Pancreas (tissue), 10 donors: Measurements from ENCODE around the gene RBMS3. TPM values are rescaled to one million over a fixed set of nuclear protein-coding genes. Genes with fewer than 3 reads are reported as not detected.

Experiments
- ATAC-seq, 4 donors: fragments of 200-7000 bp; cut with Tn5 transposase; one replicate each; pipeline versions ENCODE4 v1.8.0 to v1.9.1; 2020; ENCODE audit warnings: mild to moderate bottlenecking in 4 of 4, moderate library complexity in 4 of 4
- DNase-seq, 6 donors: peaks; one replicate each; pipeline ENCODE4 v3.0.0-alpha.2; 2020
- FAIRE-seq: peaks from 2 replicates; lab custom pipeline; 2012; peaks lifted over from hg19 to GRCh38; lab: Jason Lieb, UNC
- H3K27ac ChIP-seq, 4 donors: fragments of 200-600 bp; sonication (generic); 1 replicate in 3 of 4; 2 replicates in 1 of 4; pipeline versions ENCODE4 v1.5.0 to v1.8.0; 2020
- H3K27me3 ChIP-seq, 4 donors: fragments of 200-600 bp; one replicate each; pipeline ENCODE4 v1.8.0; 2021
- H3K36me3 ChIP-seq, 3 donors: fragments of 200-600 bp; sonication (generic) in 1 of 3; one replicate each; pipeline versions ENCODE4 v1.5.0 to v1.8.0; 2020 to 2021
- H3K4me1 ChIP-seq, 3 donors: fragments of 200-600 bp; one replicate each; pipeline ENCODE4 v1.8.0; 2021
- H3K4me3 ChIP-seq, 4 donors: fragments of 200-600 bp; sonication (generic) in 2 of 4; one replicate each; pipeline versions ENCODE4 v1.5.0 to v1.8.0; 2020 to 2021
- H3K9me3 ChIP-seq, 4 donors: fragments of 200-600 bp; one replicate each; pipeline ENCODE4 v1.8.0; 2021
- WGBS, 2 donors: extraction: QIAGEN DNeasy Blood & Tissue Kit; methylation state at CpG; one replicate each; pipeline ENCODE4 v1.1.7; 2013; 5-methylcytosine and 5-hydroxymethylcytosine counted together
- intact Hi-C, 3 donors: fragments of 100-400 bp; cut with DNase I; formaldehyde crosslinking; loops; one replicate each; pipeline versions ENCODE4 v1.11.1 to v1.14.2; 2022
- polyA plus RNA-seq, 2 donors: library from polyadenylated mRNA; stranded (reverse); fragments of 200-250 nt; gene quantifications; one replicate each; pipeline ENCODE4 v1.2.3, GENCODE V29; 2013
- total RNA-seq, 6 donors: library from RNA; stranded (reverse); fragmentation: NEBNext Ultra II Directional in 4 of 6; extraction: Animal tissue kit (Norgen Biotek cat#: 25700) in 4 of 6; gene quantifications; one replicate each; pipeline versions ENCODE4 v1.2.1 to v1.2.4, GENCODE V29; 2021 to 2023
- TF ChIP-seq, protein P1 (sequence below), 4 donors: fragments of 200-600 bp; sonication (generic) in 3 of 4; IDR thresholded peaks; one replicate each; pipeline versions ENCODE4 v1.5.0 to v1.8.0; 2021; ENCODE audit warnings: antibody characterized with exemption in 4 of 4
- donor health status: healthy with polysubstance abuse.
- donor health status: DM: no; HTN: no; CAD: no; lungs with moderate emphysema.
- donor health status: DM: no; HTN: no; CAD: no.
- donor health status: control.
- donor health status: control.
- donor health status: Bipolar disorder and iron deficiency.
- donor health status: DM: yes; HTN: yes; CAD: no.
- donor health status: DM: no; HTN: no; CAD: no.
- donor health status: DM: no; HTN: no; CAD: no.
- donor health status: DM: yes; HTN: yes; CAD: no.

RBMS3 gene
- total and polyA plus RNA-seq, 8 donors = 4.0 to 10.0 (median 6.6) TPM

DNA sequence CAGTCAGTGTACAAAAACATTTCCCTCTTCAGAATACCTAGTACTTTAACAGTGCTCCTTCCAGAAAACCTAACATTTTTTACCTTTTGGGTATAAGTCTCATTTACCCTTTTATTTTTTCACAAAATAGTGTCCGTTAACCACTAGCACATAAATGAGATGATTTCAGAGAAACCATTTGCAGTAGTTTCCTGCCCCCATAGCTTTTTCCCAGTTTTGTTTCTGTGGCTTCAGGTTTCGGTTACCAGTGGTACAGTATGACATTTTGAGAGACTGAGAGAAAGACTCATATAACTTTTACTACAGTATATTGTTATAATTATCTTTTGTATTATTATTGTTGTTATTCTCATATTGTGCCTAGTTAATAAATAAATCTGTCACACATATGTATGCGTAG lies 6.2 kb upstream of the RBMS3 start:
- Histone ChIP-seq H3K4me1 (peaks cover 0 to 4% (median 0%) of the 10 kb centered on the region in 3 donors), H3K27ac (no peak overlapping the region), H3K27me3 (no peaks in the 10 kb centered on the region), H3K4me3 (no peak overlapping the region), H3K36me3 (no peaks in the 10 kb centered on the region), H3K9me3 (no peaks in the 10 kb centered on the region)
- intact Hi-C loops = no loop called here
- DNase-seq (no peak), FAIRE-seq (no peak), ATAC-seq (no peak)
- TF ChIP-seq, protein P1, sequence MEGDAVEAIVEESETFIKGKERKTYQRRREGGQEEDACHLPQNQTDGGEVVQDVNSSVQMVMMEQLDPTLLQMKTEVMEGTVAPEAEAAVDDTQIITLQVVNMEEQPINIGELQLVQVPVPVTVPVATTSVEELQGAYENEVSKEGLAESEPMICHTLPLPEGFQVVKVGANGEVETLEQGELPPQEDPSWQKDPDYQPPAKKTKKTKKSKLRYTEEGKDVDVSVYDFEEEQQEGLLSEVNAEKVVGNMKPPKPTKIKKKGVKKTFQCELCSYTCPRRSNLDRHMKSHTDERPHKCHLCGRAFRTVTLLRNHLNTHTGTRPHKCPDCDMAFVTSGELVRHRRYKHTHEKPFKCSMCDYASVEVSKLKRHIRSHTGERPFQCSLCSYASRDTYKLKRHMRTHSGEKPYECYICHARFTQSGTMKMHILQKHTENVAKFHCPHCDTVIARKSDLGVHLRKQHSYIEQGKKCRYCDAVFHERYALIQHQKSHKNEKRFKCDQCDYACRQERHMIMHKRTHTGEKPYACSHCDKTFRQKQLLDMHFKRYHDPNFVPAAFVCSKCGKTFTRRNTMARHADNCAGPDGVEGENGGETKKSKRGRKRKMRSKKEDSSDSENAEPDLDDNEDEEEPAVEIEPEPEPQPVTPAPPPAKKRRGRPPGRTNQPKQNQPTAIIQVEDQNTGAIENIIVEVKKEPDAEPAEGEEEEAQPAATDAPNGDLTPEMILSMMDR (IDR thresholded peaks at IDR 0.05) = no peak
- 91 to 94% methylated on average over 3 of the region's 3 CpGs for WGBS, 2 donors

DNA sequence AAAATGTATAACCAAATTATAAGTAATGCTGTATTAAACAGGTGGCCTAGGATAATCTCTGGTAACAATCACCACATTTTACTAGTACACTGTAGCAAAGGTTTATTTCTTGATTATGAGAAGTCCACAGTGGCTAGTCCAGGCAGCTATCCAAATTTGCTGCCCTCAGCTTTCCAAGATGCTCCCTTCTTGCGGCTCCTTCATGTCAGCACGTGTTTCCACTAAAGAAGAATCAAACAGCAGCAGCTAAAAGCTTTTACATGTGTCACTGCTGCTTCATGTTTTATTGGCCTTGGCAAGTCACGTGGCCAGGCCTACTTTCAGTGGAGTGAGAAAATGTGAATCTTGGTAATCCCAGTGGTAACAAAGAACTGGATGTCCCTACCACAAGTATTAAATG lies 5.6 kb upstream of the RBMS3 start:
- Histone ChIP-seq H3K27ac (no peak overlapping the region), H3K27me3 (no peaks in the 10 kb centered on the region), H3K36me3 (no peaks in the 10 kb centered on the region), H3K9me3 (no peaks in the 10 kb centered on the region), H3K4me1 (peaks cover 0 to 4% (median 0%) of the 10 kb centered on the region in 3 donors), H3K4me3 (no peak overlapping the region)
- TF ChIP-seq, protein P1 (IDR thresholded peaks at IDR 0.05) = no peak
- intact Hi-C loops = no loop called here
- 72 to 74% methylated on average over 3 of the region's 3 CpGs for WGBS, 2 donors
- FAIRE-seq = no peak
- no peak for DNase-seq
- no peak for ATAC-seq

DNA sequence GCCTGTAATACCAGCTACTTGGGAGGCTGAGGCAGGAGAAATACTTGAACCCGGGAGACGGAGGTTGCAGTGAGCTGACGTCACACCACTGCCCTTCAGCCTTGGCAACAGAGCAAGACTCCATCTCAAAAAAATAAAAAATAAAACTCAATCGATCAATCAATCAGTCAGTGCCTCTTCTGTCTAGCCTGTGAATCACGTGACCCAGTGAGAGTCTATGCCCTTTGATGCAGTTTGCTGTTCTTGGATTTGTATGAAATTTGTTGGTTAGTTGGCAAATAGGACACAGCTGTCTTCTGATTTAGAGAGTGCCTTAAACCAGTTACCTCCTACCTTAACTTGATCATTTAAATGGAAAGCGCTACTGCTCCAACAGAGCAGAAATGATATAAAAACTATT lies 3.6 kb upstream of the RBMS3 start:
- 87 to 93% methylated on average over 6 of the region's 6 CpGs for WGBS, 2 donors
- ATAC-seq (no peak), DNase-seq (no peak), FAIRE-seq (no peak)
- Histone ChIP-seq H3K36me3 (no peaks in the 10 kb centered on the region), H3K4me3 (no peak overlapping the region), H3K27ac (no peak overlapping the region), H3K9me3 (no peaks in the 10 kb centered on the region), H3K27me3 (peaks cover 0 to 4% (median 0%) of the 10 kb centered on the region in 4 donors), H3K4me1 (no peaks in the 10 kb centered on the region)
- TF ChIP-seq, protein P1 (IDR thresholded peaks at IDR 0.05) = no peak
- intact Hi-C loops = no loop called here

DNA sequence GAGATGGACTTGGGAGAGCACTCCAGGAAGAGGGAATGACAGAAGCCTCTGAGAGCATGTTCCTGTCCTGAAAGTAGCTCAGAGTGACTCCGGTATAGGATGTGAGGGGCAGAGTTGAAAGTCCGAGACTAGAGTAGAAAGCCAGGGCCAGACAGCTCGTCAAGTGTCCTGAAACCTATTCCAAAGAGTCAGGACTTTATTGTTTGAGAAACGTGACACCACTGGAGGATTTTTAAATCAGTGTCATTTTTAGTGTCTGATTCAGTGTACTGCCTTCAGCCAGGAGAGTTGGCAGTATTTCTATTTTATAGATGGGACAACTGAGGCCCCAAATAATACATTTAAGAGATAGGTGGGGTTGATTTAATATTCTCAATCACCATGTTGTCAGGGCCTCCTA lies 1.6 kb upstream of the RBMS3 start:
- Histone ChIP-seq H3K9me3 (no peaks in the 10 kb centered on the region), H3K4me3 (no peak overlapping the region), H3K36me3 (no peaks in the 10 kb centered on the region), H3K4me1 (no peaks in the 10 kb centered on the region), H3K27me3 (peaks cover 0 to 6% (median 0%) of the 10 kb centered on the region in 4 donors), H3K27ac (no peak overlapping the region)
- ATAC-seq = no peak
- DNase-seq = no peak
- FAIRE-seq = no peak
- TF ChIP-seq, protein P1 (IDR thresholded peaks at IDR 0.05) = no peak
- intact Hi-C loops = no loop called here
- WGBS, 2 donors = 62 to 65% methylated on average over 4 of the region's 4 CpGs

DNA sequence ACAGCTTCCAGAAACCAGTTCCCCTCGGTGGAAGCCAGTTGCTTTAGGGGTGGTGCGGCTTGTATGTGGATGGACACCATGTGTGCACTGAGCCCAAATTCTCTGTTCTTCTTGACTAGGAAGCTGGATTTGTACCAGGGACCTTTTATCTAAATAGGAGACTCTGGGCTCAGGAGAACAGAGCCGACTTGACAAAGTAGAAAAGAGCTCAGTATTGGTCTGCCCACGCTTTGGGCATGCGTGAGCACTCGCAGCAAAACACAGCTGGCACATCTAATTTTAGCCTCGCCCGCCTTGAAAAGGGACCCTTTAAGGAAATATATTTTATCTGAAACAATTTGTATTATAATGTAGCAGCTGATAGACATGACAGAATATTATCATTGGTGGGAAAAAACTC lies 1.1 kb upstream of the RBMS3 start:
- ATAC-seq (no peak), FAIRE-seq (no peak), DNase-seq (no peak)
- WGBS, 2 donors = 70 to 72% methylated on average over 8 of the region's 8 CpGs
- Histone ChIP-seq H3K4me3 (no peak overlapping the region), H3K27me3 (peaks cover 0 to 8% (median 0%) of the 10 kb centered on the region in 4 donors), H3K4me1 (no peaks in the 10 kb centered on the region), H3K27ac (no peak overlapping the region), H3K9me3 (no peaks in the 10 kb centered on the region), H3K36me3 (no peaks in the 10 kb centered on the region)
- intact Hi-C loops = no loop called here
- TF ChIP-seq, protein P1 (IDR thresholded peaks at IDR 0.05) = no peak
